AG09319 (cell line): ENCODE measurements around the gene BANF2.

Experiments
- DNase-seq: peaks from one replicate; pipeline ENCODE4 v3.0.0-alpha.2; 2010; ENCODE audit warnings: low read depth; ENCODE audit errors: extremely low read depth
- CTCF ChIP-seq: IDR thresholded peaks from 2 replicates; pipeline ENCODE4 v1.5.1; 2011; ENCODE audit warnings: low read depth, mild to moderate bottlenecking, inconsistent platforms, low read length, moderate library complexity

Gene BANF2

GRCh38 chr20:17699931-17700351, at the start of gene BANF2:
Gene BANF2 (plus strand): TSS chr20:17699966. CDS start chr20:17725026, 25,060 bp downstream.
- no peak for DNase-seq
- no peak for TF ChIP-seq CTCF

DNA sequence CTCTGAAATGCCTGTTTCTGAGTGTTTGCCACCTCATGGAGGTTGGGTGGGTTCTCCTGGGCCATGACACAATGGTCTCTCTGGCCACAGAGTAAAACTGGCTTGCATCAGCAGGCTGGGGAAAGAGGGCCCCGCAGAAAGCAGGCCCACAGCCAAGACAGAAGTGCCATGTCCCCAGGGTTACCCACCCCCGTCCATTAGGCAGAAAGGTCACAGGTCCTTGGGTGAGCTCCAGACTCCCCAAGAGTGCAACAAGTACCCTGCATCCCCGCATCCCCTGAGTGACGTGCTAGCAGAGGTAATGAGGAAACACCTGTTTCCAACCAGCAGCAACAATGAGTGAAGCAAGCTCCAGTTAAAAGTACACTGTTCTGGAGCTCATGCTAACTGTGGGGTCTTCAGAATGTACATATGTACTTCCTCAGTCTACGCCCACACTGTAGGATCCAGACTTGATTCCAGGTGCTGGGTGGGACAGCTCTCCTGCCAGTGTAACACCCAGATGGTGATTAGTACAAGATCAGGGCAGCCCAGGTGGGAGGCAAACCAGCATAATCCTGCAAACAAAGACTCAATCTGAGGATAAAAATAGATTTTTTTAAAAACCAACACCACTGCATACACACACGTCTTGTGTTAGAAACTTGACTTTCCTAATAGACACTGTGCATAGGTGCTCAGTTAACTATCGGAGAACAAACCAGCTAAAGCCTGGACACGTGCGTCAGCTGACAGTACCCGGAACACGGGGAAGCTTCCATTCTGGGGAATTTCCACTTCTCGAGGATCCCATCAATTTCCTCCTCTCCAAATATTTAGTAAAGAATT, 49.3 kb upstream of the BANF2 start:
- DNase-seq: no peak
- no peak for TF ChIP-seq CTCF

- DNase-seq: no peak
Observed at GRCh38 chr20:17651129-17651759, 48.5 kb upstream of the BANF2 start.

DNA sequence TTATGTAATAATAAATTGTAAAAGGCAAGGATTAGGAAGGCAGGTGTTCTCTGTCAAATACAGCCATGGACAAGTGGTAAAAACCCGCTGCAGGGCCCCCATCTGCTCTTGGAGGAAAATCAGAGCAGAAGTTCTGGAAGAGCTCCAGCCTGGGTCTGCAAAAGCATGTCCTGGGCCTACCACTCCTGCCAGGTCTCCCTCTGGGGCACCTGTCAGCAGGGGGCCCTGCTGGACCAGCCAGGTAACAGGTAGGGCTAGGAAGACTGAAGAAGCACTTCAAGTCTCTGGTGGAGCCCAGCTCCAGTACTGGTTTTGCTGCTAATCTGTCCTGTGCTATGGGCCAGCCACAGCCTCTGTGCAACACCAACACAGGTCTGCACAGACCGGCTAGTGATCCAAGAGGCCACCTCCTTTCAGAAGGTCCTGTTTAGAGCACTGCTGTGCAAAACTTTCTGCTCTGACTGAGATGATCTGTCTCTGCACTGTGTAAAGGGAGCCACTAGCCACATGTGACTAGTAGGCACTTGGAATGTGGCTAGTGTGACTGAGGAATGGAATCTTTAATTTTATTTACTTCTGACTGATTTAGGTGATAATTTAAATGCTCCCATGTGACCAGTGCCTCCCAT, 47.9 kb upstream of the BANF2 start:
- no peak for DNase-seq
- no peak for TF ChIP-seq CTCF

More at GRCh38 chr20:17651129-17651759, 48.5 kb upstream of the BANF2 start:
- no peak for TF ChIP-seq CTCF

DNA sequence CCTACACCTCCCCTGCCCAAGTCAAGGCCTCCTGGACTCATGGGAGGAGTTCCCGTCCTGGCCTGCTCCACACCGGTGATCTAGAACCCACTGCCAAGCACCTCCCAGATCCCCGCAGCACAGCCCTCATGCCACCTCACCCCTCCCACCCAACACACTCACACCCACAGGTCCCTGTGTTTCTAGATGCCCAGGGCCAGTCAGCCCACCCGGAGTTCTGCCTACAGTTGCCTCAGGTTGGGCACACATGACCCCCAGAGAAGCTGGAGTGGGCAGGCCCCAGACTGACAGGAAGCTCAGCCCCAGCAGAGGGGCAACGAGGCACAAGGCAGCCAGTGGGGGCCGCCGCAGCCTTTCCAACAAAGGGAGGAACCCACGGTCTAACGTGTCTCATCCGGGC, 47.4 kb upstream of the BANF2 start:
- no peak for TF ChIP-seq CTCF
- no peak for DNase-seq

GRCh38 chr20:17653835-17654648, 45.7 kb upstream of the BANF2 start:
- DNase-seq: no peak
- TF ChIP-seq CTCF: no peak
